IPS DF 19.7 (cell line): ENCODE data around the gene FBLN5.

Experiments used
- DNase-seq: peaks from one replicate; pipeline ENCODE4 v3.0.0-alpha.2; 2013; ENCODE audit warnings: low read depth, low spot score

FBLN5 gene

DNA sequence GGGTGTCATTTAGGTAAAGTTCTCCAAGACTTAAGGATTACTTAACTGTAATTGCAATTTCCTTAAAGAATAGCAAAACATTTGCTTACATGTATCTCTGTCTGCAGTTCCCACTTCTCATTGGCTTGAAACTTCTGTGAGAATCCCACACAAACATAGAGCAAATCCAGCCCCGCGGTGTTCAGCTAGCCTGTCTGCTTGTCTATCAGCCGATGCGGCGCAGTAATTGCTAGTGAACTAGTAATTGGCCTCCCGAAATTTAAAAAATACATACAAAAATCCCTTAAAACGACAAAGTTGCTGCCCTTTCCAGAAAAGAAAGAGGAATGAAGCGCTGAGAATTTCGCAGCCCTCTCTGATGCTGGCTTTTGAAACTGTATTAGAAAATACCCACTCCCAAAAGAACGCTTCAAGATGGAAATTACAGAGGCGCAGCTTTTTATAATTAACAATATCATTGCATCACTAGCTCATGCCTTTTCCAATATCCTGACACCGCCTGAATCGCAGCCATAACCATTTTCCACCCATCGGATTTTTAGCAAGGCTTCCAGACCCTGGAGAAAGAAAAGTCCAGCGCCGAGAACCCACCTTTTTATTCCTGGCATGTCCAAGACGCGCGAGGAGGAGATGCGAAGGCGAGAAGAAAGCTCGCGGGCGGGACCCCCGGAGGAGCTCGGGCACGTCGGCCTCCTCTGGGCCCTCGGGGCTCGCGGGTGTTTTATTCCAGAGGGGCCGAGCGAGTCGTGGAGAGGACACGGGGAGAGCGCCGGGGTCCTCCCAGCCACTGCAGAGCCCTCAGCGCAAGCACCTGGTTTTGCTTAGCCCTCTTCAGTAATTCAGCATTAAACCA is 646 bp downstream of the FBLN5 start:
- no peak for DNase-seq

DNA sequence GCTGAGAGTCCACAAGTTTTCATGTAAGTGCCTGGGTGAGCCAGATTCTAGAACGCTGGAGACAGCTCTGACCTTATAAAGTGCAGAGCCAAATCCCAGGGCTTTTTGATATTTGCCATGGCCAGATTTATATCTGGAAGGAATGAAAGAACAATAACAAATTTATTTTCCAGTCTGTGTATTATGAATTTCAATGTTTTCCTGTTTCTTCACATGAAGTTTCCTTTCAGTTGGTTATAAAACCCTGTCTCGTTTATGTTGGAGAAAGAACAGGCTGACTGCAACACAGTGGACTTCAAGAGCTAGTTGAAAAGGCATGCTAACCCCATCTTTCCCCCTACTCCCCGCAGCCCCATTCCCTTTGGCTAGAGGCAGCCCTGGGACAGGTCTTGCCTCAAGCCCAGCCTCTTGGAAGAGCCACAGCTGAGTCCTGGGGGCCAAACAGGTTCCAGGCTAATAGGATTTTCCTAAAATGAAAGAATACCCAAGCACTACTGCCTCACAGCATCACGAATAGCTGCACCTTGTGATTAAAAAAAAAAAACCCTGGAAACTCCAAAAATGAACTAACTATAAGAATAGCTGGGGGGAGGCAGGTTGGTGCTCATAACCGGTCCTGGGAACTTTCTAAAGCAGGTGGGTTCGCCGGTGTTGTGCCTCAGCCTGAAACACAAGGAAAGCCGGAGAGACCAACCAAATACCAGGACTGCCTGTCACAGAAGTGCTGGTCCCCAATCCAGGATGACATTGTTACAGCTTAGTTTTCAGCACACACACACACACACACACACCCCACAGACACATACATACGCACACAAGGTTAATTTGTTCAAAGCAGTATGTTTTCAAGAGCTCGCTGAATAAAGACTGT is 1.5 kb downstream of the FBLN5 start:
- DNase-seq, result no peak

DNA sequence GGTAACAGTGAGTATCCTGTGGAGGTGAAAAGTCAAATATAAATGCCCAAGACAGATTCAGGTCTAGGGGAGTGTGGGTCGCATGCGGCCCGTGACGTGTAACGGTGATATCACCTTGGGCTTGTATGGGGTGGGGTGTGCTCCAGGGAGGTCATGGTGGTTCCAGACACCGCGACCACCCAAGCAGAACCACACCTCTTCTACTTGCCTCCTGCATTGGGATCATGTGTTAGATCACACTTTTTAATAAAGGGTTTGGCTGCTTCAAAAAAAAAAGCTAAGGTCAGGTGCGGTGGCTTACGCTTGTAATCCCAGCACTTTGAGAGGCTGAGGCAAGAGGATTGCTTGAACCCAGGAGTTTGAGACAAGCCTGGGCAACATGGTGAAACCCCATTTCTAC is 4.5 kb downstream of the FBLN5 start:
- no peak for DNase-seq

DNA sequence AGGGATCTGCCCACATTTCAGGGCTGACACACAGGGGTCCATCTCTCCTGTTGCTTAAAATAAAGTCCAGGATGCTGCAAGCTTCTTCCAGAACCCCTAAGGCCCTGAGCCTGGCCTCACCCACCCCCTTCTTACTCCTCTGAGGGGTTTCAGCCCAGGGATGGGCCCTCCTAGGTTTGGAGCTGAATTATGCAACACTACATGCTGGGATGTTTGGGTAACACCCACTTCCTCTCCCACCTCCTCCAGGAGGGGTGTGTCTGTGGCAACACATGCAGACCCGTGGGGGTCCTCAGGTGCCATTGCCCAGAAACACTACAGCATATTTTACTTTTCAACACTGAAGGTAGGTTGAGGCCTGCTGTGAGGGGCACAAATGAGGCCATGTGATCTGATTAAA is 5.4 kb downstream of the FBLN5 start:
- no peak for DNase-seq

DNA sequence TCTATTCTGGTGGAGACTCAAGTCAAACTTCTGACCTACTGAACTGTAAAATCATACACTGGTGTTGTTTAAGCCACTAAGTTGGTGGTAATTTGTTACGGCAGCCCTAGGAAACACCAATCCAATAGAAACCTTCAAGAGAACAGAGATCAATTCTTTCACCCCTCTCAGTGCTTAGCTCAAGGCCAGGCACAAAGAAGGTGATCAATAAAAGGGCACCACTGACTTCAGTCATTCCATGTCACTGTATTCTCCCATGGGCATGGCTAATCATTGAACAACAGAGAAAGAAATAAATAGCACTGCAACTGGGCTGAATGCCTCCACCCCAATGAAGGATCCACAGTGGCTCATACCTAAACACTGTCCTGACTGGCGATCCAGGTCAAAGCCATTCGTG is 7.3 kb downstream of the FBLN5 start:
- DNase-seq, result no peak

DNA sequence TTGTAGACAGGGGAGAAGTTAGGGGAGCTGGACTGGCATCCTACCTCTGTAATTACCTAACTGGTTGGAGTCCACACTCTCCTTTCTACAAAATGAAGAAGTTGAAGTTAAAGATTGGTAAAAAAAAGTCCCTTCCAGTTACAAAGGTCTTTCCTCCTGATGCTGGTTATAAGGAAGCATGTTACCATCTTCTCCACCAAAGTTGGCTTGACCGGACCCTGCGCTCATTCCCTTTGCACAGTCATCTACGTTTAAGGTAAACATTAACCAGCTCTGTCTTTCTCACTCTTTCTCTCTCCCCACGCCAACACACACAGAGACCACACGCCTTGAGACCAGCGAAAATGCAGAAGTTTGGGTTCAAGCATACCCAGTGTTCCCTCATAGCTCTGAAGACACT is 11.9 kb downstream of the FBLN5 start:
- DNase-seq, result no peak

DNA sequence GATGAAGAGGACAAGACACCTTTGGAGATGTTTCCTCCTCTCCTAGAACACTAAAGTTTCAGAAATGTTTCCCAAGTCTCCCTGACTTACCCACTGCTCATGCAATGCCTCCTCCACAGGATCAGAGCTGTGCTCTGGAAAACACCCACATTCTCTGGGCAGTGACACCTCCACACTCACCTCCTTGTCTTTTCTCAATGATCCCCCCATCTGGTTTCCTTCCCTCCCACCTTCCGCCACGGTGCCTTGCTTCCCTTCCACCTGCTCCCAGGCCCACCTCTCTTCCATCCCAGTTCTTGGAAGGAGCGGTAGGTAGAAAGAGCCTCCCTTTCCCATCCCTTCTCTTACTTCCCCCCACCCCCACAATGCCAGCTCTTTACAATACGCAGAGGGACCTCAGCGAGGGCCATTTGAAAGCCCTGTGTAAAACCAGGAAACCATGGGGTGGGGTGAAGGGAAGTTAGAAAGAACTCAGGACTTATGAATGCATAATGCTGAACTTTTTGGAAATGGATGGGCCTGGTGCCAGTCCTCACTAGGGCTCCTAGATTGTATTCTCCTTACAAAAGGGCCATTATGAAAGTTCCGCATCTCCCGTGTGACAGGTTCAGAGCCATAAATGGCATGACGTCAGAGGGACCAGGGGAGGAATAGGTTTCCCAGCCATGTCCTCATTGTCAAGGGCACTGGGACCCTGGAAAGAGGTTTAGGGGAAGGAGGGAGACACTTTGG is 12.8 kb downstream of the FBLN5 start:
- no peak for DNase-seq

DNA sequence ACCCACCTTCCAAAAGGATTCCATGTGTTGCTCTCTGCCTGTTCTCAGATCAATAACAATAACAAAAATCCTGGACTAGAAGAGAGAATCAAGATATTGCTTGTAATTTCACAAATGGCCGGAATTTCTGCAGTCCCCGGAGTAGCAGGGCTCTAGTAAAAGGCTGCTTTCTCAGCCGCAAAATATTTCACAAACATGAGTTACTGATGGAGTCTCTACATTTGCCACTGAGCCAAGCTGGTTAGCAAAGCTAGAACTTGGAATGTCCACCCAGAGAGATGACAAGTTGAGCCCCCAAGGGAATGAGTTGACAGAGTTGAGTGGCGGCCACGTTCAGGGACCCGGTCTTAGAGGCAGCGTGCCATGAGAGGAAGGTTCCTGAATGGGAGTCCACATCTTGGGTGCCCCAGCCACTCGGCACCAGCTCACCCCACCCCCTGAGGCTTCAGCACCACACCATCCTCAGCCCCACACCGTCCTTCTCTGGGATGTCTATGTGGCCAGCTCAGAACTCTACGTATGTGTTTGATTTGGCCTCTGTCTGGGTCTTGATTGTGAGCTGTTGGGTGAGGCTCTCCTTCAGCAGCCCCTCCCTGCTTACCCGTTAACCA is 15.9 kb downstream of the FBLN5 start:
- DNase-seq, result no peak

DNA sequence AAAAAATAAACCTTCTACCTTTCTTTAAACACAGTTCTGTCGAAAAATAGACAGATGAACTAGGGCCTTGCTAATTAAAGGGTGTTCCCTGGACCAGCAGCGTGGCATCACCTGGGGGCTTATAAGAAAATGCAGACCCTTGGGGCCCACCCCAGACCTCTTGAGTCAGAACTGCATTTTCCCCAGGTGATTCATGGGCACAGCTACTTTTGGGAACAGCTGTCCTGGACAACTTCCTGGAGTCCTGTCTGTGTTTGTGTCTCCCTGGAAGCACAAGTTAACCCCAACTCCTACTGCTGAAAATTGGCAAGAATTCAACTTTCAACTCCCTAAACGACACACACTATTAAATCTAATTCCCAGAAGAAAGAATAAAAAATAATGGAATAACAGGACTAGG is 17.8 kb downstream of the FBLN5 start:
- DNase-seq, result no peak

DNA sequence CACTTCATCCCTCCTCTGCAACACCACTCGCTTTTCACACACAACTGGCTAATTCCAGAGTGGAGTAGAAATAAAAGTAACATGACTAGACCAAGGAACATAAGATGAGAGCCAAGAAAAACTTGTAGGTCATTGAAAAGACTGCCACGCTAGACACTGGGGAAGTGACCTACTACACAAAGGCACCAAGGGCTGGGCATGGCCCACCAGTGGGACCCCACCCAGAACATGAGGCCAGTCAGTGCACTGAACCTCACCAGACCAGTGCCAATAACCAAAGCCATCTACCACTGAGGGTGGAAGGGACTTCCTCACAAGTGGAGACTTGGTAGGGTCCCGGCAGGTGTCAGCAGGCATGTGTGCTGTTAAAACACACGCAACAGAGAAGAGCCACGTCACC is 19.7 kb downstream of the FBLN5 start:
- DNase-seq, result no peak

DNA sequence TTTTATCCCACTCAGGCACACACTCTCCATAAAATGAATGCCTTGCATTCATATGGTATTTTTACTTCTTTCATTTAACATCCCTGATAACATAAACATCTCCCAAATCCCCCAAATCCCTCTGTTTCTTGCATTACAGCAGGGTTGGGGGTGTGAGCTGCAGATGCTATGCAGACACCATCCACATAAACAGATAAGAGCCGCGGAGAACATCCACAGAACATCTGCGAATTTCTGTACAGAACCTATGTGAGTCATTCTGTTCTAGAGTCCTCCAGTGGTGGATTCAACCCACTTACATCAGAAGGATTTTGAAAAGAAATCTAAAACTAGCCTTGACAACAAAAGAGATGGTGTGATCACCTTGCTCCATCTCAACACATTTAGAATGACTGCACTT is 20.3 kb downstream of the FBLN5 start:
- DNase-seq, result no peak

DNA sequence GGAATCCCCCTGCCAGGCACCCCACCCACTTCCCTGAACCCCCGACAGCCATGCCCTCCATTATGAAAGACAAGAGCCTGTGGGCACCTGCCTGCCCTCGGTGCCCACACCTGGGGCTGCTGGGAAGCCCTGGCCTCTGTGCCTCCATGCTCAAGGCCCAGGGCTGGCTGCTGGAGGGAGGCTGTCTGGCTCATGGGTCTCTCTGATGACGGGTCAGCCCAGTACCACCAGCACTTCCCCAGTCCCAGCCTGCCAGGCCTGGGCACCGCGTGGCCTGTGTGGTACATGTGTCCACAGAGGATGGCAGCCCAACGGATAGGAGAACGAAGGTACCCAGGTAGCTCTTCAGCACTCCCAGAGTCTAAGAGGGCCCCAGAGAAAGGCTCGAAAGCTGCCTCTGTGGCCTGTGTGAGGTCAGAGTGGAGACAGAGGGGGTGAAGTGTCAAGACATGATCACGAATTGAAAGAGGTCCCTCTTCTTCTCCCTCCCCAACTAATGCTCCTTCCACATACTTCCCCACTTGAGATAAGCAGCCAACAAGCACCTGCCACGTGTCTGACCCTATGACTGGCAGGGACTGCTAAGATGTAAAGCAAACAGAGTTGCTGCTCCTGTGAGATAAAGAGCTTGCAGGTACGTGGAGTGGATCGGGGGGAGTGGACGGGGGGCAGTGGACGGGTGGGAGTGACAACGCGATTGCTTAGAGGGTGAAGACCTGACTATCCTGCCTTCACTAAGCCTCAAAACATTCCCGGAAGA is 21.2 kb downstream of the FBLN5 start:
- no peak for DNase-seq

DNA sequence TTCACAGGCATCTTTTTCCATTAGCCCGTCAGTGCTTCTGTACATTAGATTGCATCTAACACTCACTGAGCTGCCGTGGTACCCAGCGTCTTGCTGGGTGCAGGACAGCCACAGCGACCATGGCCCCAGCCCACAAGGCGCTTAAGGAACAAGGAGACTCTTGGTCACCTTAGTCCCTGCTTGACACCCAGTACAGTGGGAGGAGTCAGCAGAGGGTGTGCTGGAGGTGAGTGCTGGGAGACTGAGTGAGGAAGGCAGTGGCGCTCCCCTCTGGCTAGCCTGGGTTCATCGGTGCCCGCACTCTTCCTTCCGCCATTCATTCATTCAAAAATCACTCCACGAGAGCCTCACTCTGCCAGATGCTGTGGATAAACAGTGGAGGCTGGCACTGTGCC is 21.8 kb downstream of the FBLN5 start:
- no peak for DNase-seq

DNA sequence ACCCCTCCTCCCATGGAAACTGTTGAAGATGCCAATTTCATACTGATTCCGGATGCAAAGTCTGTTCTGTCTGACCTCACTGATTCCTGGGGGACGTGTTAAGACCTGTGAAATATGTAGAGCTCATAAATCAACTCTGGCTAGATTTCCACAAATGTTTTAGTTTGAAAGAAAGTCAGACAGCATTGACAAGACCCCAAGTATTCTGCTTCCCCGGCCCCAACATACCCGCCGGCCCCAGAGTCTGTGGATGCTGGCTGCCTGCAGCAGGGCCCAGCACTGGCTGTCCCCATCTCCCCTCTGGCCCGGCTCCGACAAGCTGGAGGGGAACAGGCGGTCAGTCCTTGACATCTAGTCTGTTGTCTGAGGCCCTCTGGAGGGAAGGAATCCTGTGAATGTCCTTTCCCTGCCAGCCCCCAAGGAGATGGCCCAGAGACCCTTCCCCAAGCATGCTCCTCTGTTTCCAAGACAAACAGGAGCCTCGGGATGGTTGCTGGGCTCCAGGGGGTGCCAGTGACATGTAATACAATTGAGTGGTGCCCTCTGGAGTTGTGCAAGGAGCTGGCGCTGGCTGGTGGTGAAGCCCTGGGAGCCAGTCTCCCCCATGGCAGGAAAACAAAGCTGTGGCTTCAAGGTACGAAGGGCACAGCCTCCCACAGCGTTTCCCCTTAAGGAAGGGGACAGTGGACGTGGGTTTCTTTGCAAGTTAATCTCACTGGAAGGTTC is 22.3 kb downstream of the FBLN5 start:
- DNase-seq, result no peak

DNA sequence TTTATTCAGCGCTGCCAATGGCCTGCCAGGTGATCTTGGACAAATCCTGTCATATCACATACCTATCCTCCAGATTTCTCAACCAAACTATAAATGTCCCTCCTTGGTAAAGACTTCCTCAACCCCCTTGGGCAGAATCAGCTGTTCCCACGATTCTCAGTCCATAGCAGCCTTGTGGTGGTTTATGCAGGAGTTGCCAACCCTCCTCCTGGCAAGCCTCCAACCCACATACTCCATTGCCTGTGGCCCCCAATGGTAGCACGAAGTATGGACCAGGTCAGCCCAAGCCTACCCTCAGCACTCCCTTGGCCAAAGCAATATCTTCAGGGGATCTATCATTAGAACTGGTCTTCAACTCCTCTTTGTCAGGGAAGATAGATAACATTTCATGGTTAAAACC is 27.0 kb downstream of the FBLN5 start:
- no peak for DNase-seq

DNA sequence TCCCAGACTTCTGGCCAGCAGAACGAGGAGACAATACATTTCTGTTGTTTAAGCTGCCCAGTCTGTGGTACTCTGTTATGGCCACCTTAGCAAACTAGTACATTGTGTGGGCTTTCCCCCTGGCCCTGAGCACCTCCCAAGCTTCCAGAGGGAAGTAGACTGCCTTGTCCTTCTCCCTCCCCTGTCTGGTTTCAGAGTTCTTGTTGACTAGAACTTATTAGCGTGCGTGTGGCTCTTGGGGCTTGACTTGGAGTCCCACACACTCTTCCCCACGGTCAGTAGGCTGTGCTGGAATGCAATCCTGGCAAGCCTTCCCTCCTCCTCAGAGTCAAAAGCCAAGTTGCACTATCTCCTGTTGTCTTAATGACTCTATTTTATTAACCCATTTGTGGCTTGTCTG is 27.7 kb downstream of the FBLN5 start:
- DNase-seq, result no peak

DNA sequence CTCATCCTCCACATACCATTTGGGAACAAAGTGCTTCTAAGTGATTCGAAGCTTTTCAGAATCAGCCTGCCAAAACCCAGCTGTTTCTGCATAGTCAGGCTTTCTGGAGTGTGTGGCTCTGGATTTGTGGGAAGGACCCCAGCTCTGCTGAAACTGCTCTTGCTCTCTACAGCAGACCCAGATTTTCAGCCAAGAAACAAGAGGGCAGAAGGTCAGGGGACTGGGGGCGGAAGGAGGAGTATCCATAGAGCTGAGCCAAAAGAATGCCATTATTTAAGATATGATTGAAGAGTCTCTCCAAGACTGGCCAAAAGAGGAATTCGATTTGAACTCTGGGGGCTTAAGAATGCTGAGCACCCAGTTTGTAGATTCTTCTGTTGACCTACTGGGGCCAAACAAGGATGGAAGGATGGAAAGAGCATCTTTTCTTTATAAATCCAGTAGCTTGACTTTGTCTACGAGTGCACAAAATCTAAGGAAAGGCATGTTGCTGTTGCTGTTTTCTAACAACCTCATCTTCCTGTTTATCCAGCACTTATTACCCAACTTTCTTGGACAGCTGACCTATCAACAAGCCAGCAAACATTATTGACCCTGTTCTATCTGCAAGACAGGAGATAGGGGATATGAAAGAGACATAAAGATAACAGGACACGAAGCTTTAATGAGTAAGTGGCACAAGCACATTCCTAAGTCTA is 29.2 kb downstream of the FBLN5 start:
- no peak for DNase-seq

DNA sequence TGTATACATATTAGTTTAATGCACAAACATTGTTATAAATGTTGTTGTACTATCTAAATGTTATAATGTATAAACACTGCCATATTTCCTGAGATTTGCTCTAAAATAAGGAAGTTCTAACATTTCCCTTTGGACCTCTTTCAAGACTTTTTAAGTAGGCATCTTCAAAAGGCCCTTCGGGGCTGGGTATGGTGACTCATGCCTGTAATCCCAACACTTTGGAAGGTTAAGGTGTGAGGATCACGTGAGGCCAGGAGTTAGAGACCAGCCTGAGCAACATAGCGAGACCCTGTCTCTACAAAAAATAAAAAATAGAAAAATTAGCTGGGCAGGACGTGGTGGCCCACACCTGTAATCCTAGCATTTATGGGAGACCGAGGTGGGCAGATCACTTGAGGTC is 35.5 kb downstream of the FBLN5 start:
- no peak for DNase-seq

DNA sequence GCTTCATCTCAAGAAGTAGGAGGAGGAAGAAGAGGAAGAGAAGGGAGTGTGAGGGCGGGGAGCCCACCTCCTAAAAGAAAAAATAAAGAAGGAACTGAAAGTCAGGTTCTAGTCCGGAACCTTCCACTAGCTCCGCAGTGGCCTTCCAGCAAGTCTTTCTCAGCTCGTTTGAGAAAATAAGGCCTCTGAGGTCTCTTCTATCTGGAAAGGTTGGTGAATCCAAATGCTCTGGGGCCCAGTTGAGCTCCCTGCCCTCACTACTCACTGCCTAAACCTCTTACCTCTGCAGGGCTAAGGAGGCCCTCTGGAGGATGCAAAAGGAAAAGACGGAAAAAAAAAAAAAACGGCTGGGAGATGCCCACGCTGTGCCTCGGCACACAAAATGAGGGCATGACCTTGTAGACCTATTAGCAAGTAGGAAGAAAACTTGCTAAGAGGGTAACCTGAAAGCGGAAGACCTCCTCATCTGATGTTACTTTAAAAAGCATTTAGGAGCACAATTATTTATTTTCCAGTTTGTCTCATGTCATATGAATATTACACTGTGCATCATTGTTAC is 35.9 kb downstream of the FBLN5 start:
- no peak for DNase-seq

DNA sequence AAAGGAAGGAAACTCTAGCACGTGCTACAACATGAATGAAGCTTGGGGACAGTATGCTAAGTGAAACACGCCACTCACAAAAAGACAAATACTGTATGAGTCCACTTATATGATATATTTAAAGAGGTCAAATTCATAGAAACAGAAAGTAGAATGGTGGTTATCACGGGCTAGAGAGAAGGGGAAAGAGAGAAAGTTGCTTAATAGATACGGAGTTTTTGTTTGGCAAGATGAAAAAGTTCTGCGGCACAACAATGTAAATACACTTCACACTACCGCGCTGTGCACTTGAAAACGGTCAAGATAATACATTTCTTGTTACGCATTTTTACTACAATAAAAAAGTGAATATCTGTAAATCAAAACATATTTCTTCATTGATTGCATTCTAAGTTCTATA is 37.3 kb downstream of the FBLN5 start:
- DNase-seq, result no peak
